ENCODE measurements around the gene FANCB.

The FANCB gene

GRCh38 chrX:14837155-14837554, 35.7 kb downstream of the FANCB start:
- DNase-seq (ENCODE audit: low read depth): no peak

GRCh38 chrX:14832586-14832985, 40.3 kb downstream of the FANCB start:
- DNase-seq (ENCODE audit: low read depth): no peak

GRCh38 chrX:14832151-14832550, 40.7 kb downstream of the FANCB start:
- no peak for DNase-seq (ENCODE audit: low read depth)

- DNase-seq (ENCODE audit: low read depth): no peak
Observed at GRCh38 chrX:14829643-14830042, 43.2 kb downstream of the FANCB start.

- DNase-seq (ENCODE audit: low read depth): no peak
Observed at GRCh38 chrX:14826319-14826718, 46.5 kb downstream of the FANCB start.

- no peak for DNase-seq (ENCODE audit: low read depth)
Observed at GRCh38 chrX:14825851-14826250, 47.0 kb downstream of the FANCB start.

- no peak for DNase-seq (ENCODE audit: low read depth)
Observed at GRCh38 chrX:14819769-14820168, 53.1 kb downstream of the FANCB start.

- no peak for DNase-seq (ENCODE audit: low read depth)
Observed at GRCh38 chrX:14817571-14817970, 55.3 kb downstream of the FANCB start.

- no peak for DNase-seq (ENCODE audit: low read depth)
Observed at GRCh38 chrX:14802943-14803710, 69.7 kb downstream of the FANCB start.

GRCh38 chrX:14801136-14801535, 71.7 kb downstream of the FANCB start:
- DNase-seq (ENCODE audit: low read depth): no peak

- DNase-seq (ENCODE audit: low read depth): no peak
Observed at GRCh38 chrX:14798805-14799397, 74.0 kb downstream of the FANCB start.

Data from HS-27A (cell line).